Duodenal mucosa (tissue), 2 donors: ENCODE results near the gene GFI1.

ENCODE experiments used
- H3K27ac ChIP-seq: one replicate; pipeline ENCODE4 v1.7.0; 2013; ENCODE audit warnings: low read depth, low read length
- H3K27me3 ChIP-seq, 2 donors: one replicate each; pipeline ENCODE4 v1.7.0; 2013; ENCODE audit warnings: low read length in 2 of 2, control low read depth in 1 of 2; ENCODE audit not compliant: insufficient read depth in 2 of 2, control insufficient read depth in 1 of 2
- H3K36me3 ChIP-seq, 2 donors: one replicate each; pipeline ENCODE4 v1.7.0; 2013; ENCODE audit warnings: low read length in 2 of 2, control low read depth in 1 of 2; ENCODE audit not compliant: insufficient read depth in 2 of 2, control insufficient read depth in 1 of 2
- H3K4me1 ChIP-seq, 2 donors: one replicate each; pipeline ENCODE4 v1.7.0; 2013; ENCODE audit warnings: low read length in 2 of 2, control low read depth in 1 of 2; ENCODE audit not compliant: insufficient read depth in 2 of 2, control insufficient read depth in 1 of 2
- H3K4me3 ChIP-seq, 2 donors: one replicate each; pipeline ENCODE4 v1.7.0; 2013; ENCODE audit warnings: low read length in 2 of 2, low read depth in 1 of 2
- H3K9ac ChIP-seq, 2 donors: one replicate each; pipeline ENCODE4 v1.7.0; 2013; ENCODE audit warnings: low read length in 2 of 2, low read depth in 1 of 2
- H3K9me3 ChIP-seq, 2 donors: one replicate each; pipeline ENCODE4 v1.7.0; 2013; ENCODE audit warnings: low read length in 2 of 2, control low read depth in 1 of 2; ENCODE audit not compliant: control insufficient read depth in 1 of 2

Gene GFI1

GRCh38 chr1:92466683-92467352 is 19.9 kb downstream of the GFI1 start:
- Histone ChIP-seq H3K4me1 (peaks cover 0 to 4% of the 10 kb centered on the region in 2 donors), H3K9ac (no peak overlapping the region), H3K4me3 (no peak overlapping the region), H3K27me3 (no peaks in the 10 kb centered on the region), H3K9me3 (no peaks in the 10 kb centered on the region), H3K27ac (no peak overlapping the region), H3K36me3 (no peaks in the 10 kb centered on the region)

- Histone ChIP-seq H3K4me3 (no peak overlapping the region), H3K36me3 (no peaks in the 10 kb centered on the region)
These were observed 21.5 kb downstream of the GFI1 start for GRCh38 chr1:92465256-92465647.

GRCh38 chr1:92464588-92465255 is 22.0 kb downstream of the GFI1 start:
- Histone ChIP-seq H3K9me3 (no peaks in the 10 kb centered on the region), H3K9ac (no peak overlapping the region), H3K36me3 (no peaks in the 10 kb centered on the region), H3K27ac (no peak overlapping the region), H3K4me3 (no peak overlapping the region), H3K27me3 (no peaks in the 10 kb centered on the region), H3K4me1 (peaks cover 0 to 4% of the 10 kb centered on the region in 2 donors)

More at GRCh38 chr1:92465256-92465647, 21.5 kb downstream of the GFI1 start:
- H3K4me1 ChIP-seq, result peaks cover 0 to 4% of the 10 kb centered on the region in 2 donors
- H3K27ac ChIP-seq, result no peak overlapping the region
- no peaks in the 10 kb centered on the region for H3K27me3 ChIP-seq
- H3K9ac ChIP-seq, result no peak overlapping the region
- no peaks in the 10 kb centered on the region for H3K9me3 ChIP-seq

GRCh38 chr1:92461364-92462097 is 25.2 kb downstream of the GFI1 start:
- H3K27me3 ChIP-seq, result no peaks in the 10 kb centered on the region
- H3K4me3 ChIP-seq, result no peak overlapping the region
- H3K4me1 ChIP-seq, result peaks cover 0 to 4% of the 10 kb centered on the region in 2 donors
- H3K9ac ChIP-seq, result no peak overlapping the region
- H3K9me3 ChIP-seq, result no peaks in the 10 kb centered on the region
- no peaks in the 10 kb centered on the region for H3K36me3 ChIP-seq
- no peak overlapping the region for H3K27ac ChIP-seq

- H3K4me1 ChIP-seq, result peaks cover 0 to 4% of the 10 kb centered on the region in 2 donors
- no peaks in the 10 kb centered on the region for H3K36me3 ChIP-seq
- H3K9ac ChIP-seq, result no peak overlapping the region
- H3K9me3 ChIP-seq, result no peaks in the 10 kb centered on the region
- no peak overlapping the region for H3K27ac ChIP-seq
- H3K4me3 ChIP-seq, result peak overlapping the region in 1 of 2 donors; percentile 4
- no peaks in the 10 kb centered on the region for H3K27me3 ChIP-seq
These were observed 26.8 kb downstream of the GFI1 start for GRCh38 chr1:92459871-92460320.

- Histone ChIP-seq H3K4me1 (no peaks in the 10 kb centered on the region), H3K27me3 (no peaks in the 10 kb centered on the region), H3K36me3 (no peaks in the 10 kb centered on the region), H3K9ac (no peak overlapping the region), H3K4me3 (no peak overlapping the region), H3K27ac (no peak overlapping the region), H3K9me3 (no peaks in the 10 kb centered on the region)
These were observed 28.6 kb downstream of the GFI1 start for GRCh38 chr1:92458146-92458545.

- H3K9ac ChIP-seq, result no peak overlapping the region
- H3K9me3 ChIP-seq, result no peaks in the 10 kb centered on the region
- no peak overlapping the region for H3K4me3 ChIP-seq
- no peaks in the 10 kb centered on the region for H3K4me1 ChIP-seq
- H3K27me3 ChIP-seq, result no peaks in the 10 kb centered on the region
- no peaks in the 10 kb centered on the region for H3K36me3 ChIP-seq
- no peak overlapping the region for H3K27ac ChIP-seq
These were observed 38.7 kb downstream of the GFI1 start for GRCh38 chr1:92447976-92448375.

GRCh38 chr1:92447033-92447681 is 39.6 kb downstream of the GFI1 start:
- no peaks in the 10 kb centered on the region for H3K36me3 ChIP-seq
- H3K9me3 ChIP-seq, result no peaks in the 10 kb centered on the region
- H3K4me1 ChIP-seq, result no peaks in the 10 kb centered on the region
- no peak overlapping the region for H3K9ac ChIP-seq
- no peak overlapping the region for H3K27ac ChIP-seq
- no peaks in the 10 kb centered on the region for H3K27me3 ChIP-seq
- no peak overlapping the region for H3K4me3 ChIP-seq

- no peak overlapping the region for H3K9ac ChIP-seq
- no peaks in the 10 kb centered on the region for H3K27me3 ChIP-seq
- H3K4me1 ChIP-seq, result peaks cover 0 to 2% of the 10 kb centered on the region in 2 donors
- no peak overlapping the region for H3K4me3 ChIP-seq
- H3K36me3 ChIP-seq, result no peaks in the 10 kb centered on the region
- H3K27ac ChIP-seq, result no peak overlapping the region
- no peaks in the 10 kb centered on the region for H3K9me3 ChIP-seq
These were observed 40.2 kb downstream of the GFI1 start for GRCh38 chr1:92446546-92446945.

GRCh38 chr1:92445865-92446264 is 40.9 kb downstream of the GFI1 start:
- no peak overlapping the region for H3K27ac ChIP-seq
- no peaks in the 10 kb centered on the region for H3K27me3 ChIP-seq
- no peak overlapping the region for H3K4me3 ChIP-seq
- peaks cover 0 to 2% of the 10 kb centered on the region in 2 donors for H3K4me1 ChIP-seq
- no peaks in the 10 kb centered on the region for H3K9me3 ChIP-seq
- H3K9ac ChIP-seq, result no peak overlapping the region
- no peaks in the 10 kb centered on the region for H3K36me3 ChIP-seq
